SKM-1 treated with dmso at 0.1 percent for 144 hours (cell line): Measurements from ENCODE around the gene STRIT1.
"Not testable (repeated sequence)": the region's sequence is repeated elsewhere in the genome, so short reads cannot be mapped to it uniquely, and the experiment has no call there.

Experiments
- DNase-seq: peaks from one replicate; lab custom pipeline; 2025; ENCODE audit not compliant: unreplicated experiment; lab: John Stamatoyannopoulos, UW

Gene STRIT1

DNA sequence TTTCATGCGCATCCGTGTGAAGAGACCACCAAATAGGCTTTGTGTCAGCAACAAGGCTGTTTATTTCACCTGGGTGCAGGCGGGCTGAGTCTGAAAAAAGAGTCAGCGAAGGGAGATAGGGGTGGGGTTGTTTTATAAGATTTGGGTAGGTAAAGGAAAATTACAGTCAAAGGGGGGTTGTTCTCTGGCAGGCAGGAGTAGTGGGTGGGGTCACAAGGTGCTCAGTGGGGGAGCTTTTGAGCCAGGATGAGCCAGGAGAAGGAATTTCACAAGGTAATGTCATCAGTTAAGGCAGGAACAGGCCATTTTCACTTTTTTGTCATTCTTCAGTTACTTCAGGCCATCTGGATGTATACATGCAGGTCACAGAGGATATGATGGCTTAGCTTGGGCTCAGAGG is 19.0 kb downstream of the STRIT1 start:
- DNase-seq: not testable (repeated sequence)

DNA sequence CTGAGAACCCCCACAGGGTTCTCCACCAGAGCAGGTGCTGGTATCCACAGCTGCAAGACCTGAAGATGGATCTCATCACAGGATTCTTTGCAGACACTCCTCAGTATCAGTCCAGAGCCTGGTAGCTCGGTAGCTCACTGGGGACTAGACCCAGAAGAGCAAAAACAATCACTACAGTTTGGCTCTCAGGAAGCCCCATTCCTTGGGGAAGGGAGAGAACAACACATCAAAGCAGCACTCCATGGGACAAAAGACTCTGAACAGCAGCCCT is 22.2 kb downstream of the STRIT1 start:
- DNase-seq: no peak

DNA sequence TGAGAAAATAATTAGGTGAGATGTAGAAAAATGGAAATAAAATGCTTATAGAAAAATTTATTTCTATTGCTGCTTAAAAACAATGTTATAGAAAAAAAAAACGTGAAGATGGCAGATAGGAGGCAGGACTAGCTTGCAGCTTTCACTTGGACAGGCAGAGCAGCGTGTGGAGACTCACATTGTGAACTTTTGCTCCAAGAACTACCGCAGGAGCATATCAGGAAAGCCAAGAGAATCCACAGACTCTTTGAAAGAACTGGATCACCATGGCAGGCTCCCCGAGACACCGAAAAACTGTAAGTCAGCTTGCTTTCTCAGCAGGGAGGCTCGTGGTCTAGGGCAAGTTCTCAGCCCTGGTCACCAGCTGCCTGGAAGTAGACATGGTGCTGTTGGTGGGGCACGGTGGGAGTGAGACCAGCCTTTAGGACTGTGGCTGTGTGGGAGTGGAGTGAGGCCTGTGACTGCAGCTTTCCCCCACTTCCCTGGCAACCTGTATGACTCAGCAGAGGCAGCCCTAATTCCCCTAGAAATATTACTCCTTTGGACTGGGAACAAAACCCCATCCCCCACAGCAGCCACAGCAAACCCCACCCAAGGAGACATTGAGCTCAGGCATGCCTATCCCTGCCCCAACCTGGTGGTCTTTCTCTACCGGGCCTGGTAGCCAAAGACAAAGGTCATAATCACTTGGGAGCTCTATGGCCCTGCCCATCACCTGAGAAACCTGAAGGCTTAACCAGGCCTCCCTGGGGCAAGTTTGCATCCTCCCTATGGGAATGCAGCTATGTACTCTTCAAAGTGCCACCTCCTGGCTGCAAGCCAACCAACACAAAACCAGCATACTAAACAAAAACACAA is 22.8 kb downstream of the STRIT1 start:
- no peak for DNase-seq

DNA sequence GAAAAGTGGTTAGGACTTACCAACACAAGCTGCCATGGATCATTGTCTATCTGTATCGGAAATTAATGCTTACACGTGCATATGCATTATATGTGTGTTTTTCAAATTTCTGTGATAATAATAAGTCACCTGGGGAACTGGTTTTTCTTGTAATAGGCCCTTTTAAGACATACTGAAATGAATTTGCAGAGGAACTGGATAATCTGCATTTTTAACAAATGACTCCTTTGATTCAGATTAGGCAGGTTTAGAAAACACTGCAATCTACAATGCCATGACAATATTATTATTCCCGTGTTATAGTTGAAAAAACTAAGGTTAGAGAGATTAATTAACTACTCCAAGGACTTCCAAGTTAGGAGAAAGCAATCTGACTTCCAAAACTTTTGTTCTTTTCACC is 23.4 kb downstream of the STRIT1 start:
- no peak for DNase-seq

DNA sequence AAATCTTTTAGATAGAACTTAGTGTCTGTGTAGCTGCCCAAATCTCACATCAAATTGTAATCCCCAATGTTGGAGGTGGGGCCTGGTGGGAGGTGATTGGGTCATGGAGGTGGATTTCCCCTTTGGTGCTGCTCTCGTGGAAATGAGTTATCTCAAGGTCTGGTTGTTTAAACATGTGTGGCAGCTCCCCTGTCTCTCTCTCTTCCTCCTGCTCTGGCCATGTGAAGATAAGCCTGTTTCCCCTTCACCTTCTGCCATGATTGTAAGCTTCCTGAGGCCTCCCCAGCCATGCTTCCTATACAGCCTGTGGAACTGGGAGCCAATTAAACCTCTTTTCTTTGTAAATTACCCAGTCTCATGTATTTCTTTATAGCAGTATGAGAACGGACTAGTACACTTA is 30.6 kb downstream of the STRIT1 start:
- not testable (repeated sequence) for DNase-seq

DNA sequence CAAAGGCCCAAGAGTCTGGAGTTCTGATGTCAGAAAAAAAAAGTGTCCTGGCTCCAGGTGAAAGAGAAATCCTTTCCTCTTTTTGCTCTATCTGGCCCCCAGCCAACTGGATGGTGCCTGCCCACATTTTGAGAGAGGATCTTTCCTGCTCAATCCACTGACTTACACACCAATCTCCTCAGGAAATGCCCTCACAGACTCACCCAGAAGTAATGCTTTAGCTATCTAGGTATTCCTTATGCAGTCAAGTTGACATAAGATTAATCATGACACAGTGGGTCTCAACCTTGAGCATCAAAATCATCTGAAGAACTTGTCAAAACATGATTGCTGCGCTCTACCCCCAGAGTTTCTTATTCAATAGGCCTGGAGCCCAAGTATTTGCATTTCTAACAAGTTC is 31.2 kb downstream of the STRIT1 start:
- DNase-seq: no peak

DNA sequence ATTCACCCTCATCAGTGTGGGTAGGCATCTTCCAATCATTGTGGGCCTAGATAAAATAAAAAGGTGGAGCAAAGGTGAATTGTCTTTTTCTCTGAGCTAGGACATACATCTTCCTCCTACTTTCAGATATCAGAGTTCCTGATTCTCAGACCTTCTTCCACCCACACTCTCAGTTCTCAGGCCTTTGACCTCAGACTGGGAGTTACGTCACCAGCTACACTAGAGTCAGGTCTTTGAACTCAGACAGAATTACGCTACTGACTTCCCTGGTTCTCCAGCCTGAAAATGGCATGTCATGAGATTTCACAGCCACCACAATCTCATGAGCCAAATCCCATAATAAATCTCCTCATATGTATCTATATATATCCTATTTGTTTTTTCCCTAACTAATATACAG is 39.0 kb downstream of the STRIT1 start:
- peak; percentile 30 for DNase-seq

DNA sequence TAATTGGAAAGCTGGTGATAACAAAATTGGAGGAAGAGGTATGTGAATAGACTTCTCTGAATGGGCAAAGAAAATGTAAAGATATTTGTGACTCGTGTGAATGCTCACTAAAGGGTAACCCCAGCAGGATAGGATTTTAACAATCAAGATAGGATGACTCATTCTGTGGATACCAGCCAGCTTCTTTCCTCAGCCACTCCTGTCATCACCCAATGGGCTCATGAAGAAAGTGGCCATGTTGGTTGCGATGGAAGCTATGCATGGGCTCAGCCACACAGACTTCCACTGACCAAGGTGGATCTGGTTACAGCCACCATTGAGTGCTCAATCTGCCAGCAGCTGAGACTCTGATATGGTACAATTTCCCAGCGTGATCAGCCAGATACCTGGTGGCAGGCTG is 40.9 kb downstream of the STRIT1 start:
- no peak for DNase-seq

DNA sequence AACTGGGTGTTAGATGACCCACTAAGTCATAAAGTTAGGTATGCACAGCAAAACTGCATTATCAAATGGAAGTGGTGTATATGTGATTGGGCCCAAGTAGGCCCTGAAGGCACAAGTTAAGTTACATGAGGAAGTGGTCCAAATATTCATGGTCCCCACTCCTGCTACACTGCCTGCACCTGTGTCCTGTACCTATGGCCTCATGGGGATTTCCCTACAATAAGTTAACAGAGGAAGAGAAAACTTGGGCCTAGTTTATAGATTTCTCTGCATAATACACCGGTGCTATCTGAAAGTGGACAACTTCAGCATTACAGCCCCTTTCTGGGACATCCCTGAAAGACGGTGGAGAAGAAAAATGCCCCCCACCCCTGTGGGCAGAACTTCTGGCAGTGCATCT is 41.5 kb downstream of the STRIT1 start:
- DNase-seq: no peak

DNA sequence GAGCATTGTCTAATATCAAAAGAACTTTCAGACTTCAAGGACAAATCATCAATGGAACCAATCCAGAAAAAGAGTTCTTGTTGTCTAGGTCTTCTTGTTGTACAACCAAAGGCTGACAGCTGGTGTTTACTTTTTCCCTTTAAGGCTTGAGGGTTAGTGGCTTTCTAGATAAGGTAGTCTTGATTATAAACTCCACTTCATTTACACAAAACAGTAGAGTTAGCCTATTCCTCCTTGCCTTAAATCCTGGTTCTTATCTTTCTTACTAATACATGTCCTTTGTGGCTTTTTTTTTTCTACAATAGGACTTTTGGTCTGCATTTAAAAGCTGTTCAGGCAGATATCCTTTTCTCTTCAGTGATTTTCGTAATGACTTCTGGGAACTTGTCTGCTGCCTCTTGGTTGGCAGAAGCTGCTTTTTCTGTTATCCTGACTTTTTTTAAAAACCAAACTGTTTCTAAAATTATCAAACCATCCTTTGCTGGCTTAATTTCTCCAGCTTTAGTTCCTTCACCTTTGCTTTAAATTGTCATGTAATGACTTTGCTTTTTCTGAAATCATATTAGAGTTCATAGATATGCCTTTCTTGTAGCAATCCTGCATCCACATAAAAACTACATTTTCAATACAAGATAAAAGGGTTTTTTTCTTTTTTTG is 44.8 kb downstream of the STRIT1 start:
- no peak for DNase-seq

DNA sequence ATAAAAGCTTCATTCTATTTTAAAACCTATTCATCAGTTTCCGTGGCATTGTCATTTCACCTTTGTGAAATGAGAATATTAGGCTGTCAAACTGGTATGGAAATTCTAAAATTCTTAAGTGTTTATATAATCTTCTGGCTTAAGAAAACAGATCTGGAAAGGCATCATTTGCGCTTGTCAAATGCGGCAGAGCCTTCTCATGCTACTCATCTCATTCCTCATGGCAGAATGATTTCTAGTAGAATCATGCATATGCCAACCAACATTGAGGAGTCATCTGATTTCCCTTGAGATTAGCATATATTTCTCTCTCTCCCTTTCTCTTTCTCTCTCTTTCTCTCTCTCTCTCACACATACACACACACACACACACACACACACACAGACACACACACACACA is 48.8 kb downstream of the STRIT1 start:
- no peak for DNase-seq

DNA sequence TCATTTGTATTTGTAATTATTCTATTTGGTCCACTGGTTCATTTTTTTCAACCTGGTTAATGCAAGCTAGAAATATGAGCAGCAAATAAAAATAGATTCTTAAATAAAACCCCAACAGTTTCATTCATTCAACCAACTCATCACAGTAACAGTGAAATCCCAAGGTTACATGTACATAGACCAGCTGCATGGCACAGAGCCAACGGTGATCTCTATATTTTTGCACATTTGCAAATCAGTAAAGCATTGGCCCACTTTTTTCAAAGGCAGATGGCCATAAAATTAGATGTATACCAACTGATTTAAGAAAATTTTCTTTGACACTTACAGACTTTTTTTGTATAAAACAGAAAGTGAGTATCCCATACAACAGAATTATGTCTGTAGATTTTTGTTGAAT is 49.3 kb downstream of the STRIT1 start:
- no peak for DNase-seq

DNA sequence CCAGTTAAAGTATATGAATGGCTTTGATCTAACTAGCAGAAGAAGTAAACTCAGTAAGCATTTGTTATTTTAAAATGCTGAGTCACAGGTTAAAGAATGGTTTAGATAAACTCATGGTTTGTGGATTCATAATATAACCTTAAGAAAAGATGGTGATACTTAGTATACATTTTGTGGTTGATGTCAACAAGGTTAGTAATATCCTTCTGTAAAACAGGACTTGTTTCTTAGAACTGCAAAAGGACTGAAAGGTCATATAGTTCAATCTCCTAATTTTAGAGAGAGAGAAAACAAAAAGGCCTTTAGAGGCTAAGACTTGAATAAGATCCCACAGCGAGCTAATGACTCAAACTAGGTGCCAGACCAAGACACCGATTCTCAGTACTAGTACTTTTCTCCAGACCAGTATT is 50.0 kb downstream of the STRIT1 start:
- DNase-seq: no peak

DNA sequence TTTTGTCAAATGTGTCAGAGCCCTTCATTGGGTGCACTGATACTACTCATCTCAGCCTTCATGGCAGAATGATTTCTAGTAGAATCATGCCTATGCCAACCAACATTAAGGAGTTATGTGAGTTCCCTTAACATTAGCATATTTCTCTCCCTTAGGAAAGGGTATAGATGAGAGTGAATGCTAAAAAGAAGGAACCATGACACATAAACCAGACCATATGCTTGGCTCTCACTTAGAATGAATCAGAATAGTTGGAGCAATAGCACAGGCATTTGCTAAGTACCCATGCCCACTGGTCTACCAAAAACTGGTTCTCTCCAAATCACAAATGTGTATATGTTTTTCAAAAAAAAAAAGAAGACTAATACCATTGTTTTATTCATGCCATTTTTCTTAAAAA is 51.1 kb downstream of the STRIT1 start:
- DNase-seq: no peak

DNA sequence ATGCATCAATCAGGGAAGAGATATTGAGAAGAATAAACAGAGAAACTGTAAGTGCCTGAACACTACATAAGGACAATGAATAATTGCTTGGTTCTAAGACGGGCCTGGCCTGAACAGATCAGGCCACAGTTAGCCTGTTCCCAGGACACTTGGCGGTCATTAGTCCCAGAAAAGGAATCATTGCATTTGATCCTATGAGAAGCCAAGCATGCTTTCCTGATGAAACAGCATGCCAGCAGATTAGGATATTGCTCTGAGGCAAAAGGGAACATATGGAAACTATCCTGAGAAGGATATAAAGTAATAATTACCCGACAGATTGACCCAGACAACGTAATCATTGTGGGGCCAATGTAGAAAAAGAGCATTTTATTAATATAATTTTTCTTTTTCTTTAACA is 51.9 kb downstream of the STRIT1 start:
- DNase-seq: no peak
